HG03565 (cell line): ENCODE measurements around the gene GRIA1.
A peak's percentile ranks its signal among the peaks of the same experiment; 100 is the strongest.

ENCODE experiments used
- ATAC-seq: cut with Tn5 transposase; IDR thresholded peaks from one replicate; pipeline ENCODE4 v1.9.1; 2021; ENCODE audit warnings: mild to moderate bottlenecking, moderate library complexity; ENCODE audit not compliant: unreplicated experiment

The GRIA1 gene

GRCh38 chr5:153601377-153601776 lies 110.9 kb downstream of the GRIA1 start:
- peak; percentile 82 for ATAC-seq

GRCh38 chr5:153605386-153605785 lies 114.9 kb downstream of the GRIA1 start:
- no peak for ATAC-seq

- no peak for ATAC-seq
These were observed 119.5 kb downstream of the GRIA1 start for GRCh38 chr5:153610009-153610408.

- no peak for ATAC-seq
These were observed 120.3 kb downstream of the GRIA1 start for GRCh38 chr5:153610811-153611210.

- ATAC-seq, result no peak
These were observed 122.7 kb downstream of the GRIA1 start for GRCh38 chr5:153613144-153613543.

- no peak for ATAC-seq
These were observed 123.2 kb downstream of the GRIA1 start for GRCh38 chr5:153613672-153614071.

GRCh38 chr5:153617190-153617589 lies 126.7 kb downstream of the GRIA1 start:
- no peak for ATAC-seq

GRCh38 chr5:153618307-153618706 lies 127.8 kb downstream of the GRIA1 start:
- no peak for ATAC-seq

- no peak for ATAC-seq
These were observed 128.4 kb downstream of the GRIA1 start for GRCh38 chr5:153618867-153619266.

GRCh38 chr5:153619771-153620170 lies 129.3 kb downstream of the GRIA1 start:
- no peak for ATAC-seq

GRCh38 chr5:153623124-153623523 lies 132.7 kb downstream of the GRIA1 start:
- ATAC-seq, result no peak

- no peak for ATAC-seq
These were observed 133.4 kb downstream of the GRIA1 start for GRCh38 chr5:153623751-153624450.

GRCh38 chr5:153624451-153624765 lies 133.9 kb downstream of the GRIA1 start:
- no peak for ATAC-seq

- ATAC-seq, result no peak
These were observed 135.4 kb downstream of the GRIA1 start for GRCh38 chr5:153625826-153626354.

- ATAC-seq, result no peak
These were observed 136.4 kb downstream of the GRIA1 start for GRCh38 chr5:153626836-153627235.

- ATAC-seq, result no peak
These were observed 138.8 kb downstream of the GRIA1 start for GRCh38 chr5:153629027-153629895.

GRCh38 chr5:153630546-153630945 lies 140.1 kb downstream of the GRIA1 start:
- no peak for ATAC-seq

- no peak for ATAC-seq
These were observed 142.3 kb downstream of the GRIA1 start for GRCh38 chr5:153632748-153633290.

GRCh38 chr5:153636670-153637451 lies 146.4 kb downstream of the GRIA1 start:
- no peak for ATAC-seq

- ATAC-seq, result no peak
These were observed 149.8 kb downstream of the GRIA1 start for GRCh38 chr5:153640293-153640692.

- ATAC-seq, result no peak
These were observed 150.8 kb downstream of the GRIA1 start for GRCh38 chr5:153641183-153641688.
